LNCaP clone FGC (cell line): Measurements from ENCODE around the gene LAPTM5.

Experiments used
- DNase-seq: peaks from one replicate; pipeline ENCODE4 v3.0.0-alpha.2; 2011; ENCODE audit warnings: low read depth
- H3K4me3 ChIP-seq: 2 replicates; pipeline ENCODE4 v1.5.1; 2011; ENCODE audit warnings: mild to moderate bottlenecking, low read depth, low read length, control low read depth
- CTCF ChIP-seq: IDR thresholded peaks from 2 replicates; pipeline ENCODE4 v1.5.1; 2012; ENCODE audit warnings: mild to moderate bottlenecking; ENCODE audit not compliant: control insufficient read depth, insufficient read depth; ENCODE audit errors: extremely low read depth

Gene LAPTM5

GRCh38 chr1:30684881-30685795 is 72.4 kb downstream of the LAPTM5 start:
- no peak for TF ChIP-seq CTCF
- H3K4me3 ChIP-seq, result 0 out of 2 replicates have a peak overlapping the region, but pooled peaks have one; percentile 11
- DNase-seq, result no peak

- no peak for TF ChIP-seq CTCF
- no peak for DNase-seq
- no peak overlapping the region for H3K4me3 ChIP-seq
Measured at GRCh38 chr1:30684259-30684658, 73.3 kb downstream of the LAPTM5 start.

- DNase-seq, result no peak
- TF ChIP-seq CTCF, result no peak
- H3K4me3 ChIP-seq, result no peak overlapping the region
Measured at GRCh38 chr1:30683699-30684098, 73.9 kb downstream of the LAPTM5 start.
